ENCODE results near the gene PGA5.

PGA5 gene

DNA sequence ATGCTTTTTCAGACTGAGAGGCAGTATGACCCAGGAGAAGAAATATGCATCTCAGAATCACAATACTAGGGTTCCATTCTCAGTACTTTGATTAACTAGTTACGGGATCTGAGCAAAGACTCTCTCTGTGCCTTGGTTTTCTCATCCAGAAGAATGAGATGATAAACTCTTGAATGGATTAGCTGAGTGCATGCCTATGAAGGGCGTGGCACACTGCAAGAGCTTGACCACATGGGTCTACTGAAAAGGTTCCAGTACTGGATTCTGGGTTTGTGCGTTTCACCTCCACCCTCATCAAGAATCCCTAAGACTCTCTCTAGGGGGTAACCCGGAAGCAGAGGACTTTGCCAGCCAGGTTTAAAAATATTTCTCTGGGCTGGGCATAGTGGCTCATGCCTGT lies 25.6 kb downstream of the PGA5 start:
- no peak overlapping the region for H3K27ac ChIP-seq (ENCODE audit: low read depth in 2 of 2, low read length in 2 of 2)
- H3K36me3 ChIP-seq (ENCODE audit: control insufficient read depth in 2 of 2, insufficient read depth in 2 of 2, low read length in 2 of 2), result no peaks in the 10 kb centered on the region
- H3K4me1 ChIP-seq (ENCODE audit: control insufficient read depth in 2 of 2, insufficient read depth in 2 of 2, low read length in 2 of 2), result no peaks in the 10 kb centered on the region
- no peak overlapping the region for H3K4me3 ChIP-seq (ENCODE audit: low read length in 2 of 2)
- H3K27me3 ChIP-seq (ENCODE audit: control insufficient read depth in 2 of 2, insufficient read depth in 2 of 2, low read length in 2 of 2), result no peaks in the 10 kb centered on the region
- no peaks in the 10 kb centered on the region for H3K9me3 ChIP-seq (ENCODE audit: control insufficient read depth in 2 of 2, low read length in 2 of 2)
- no peak overlapping the region for H3K9ac ChIP-seq (ENCODE audit: low read depth in 1 of 2, low read length in 2 of 2)

DNA sequence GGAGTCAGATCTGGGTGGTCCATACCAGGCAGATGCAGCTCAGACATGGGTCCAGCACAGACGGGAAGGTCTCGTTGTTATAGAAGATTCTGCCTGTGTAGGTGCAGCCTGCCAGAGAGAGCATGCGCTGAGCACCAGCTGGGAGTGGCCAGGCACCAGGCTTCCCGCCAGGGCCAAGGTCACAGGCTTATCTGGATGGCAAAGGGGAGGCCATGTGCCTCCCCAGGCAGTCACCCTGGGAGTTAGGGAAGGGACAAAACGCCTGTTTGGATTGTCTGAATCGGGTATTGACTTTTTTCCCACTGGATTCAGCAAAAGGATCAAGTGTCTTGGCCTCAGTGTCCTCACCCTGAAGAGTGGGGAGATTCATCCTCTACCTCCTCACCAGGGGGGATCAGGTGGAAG lies 26.5 kb downstream of the PGA5 start:
- Histone ChIP-seq H3K27ac (ENCODE audit: low read depth in 2 of 2, low read length in 2 of 2) (no peak overlapping the region), H3K4me3 (ENCODE audit: low read length in 2 of 2) (no peak overlapping the region), H3K36me3 (ENCODE audit: control insufficient read depth in 2 of 2, insufficient read depth in 2 of 2, low read length in 2 of 2) (no peaks in the 10 kb centered on the region), H3K9ac (ENCODE audit: low read depth in 1 of 2, low read length in 2 of 2) (no peak overlapping the region), H3K4me1 (ENCODE audit: control insufficient read depth in 2 of 2, insufficient read depth in 2 of 2, low read length in 2 of 2) (no peaks in the 10 kb centered on the region), H3K27me3 (ENCODE audit: control insufficient read depth in 2 of 2, insufficient read depth in 2 of 2, low read length in 2 of 2) (no peaks in the 10 kb centered on the region), H3K9me3 (ENCODE audit: control insufficient read depth in 2 of 2, low read length in 2 of 2) (no peaks in the 10 kb centered on the region)

DNA sequence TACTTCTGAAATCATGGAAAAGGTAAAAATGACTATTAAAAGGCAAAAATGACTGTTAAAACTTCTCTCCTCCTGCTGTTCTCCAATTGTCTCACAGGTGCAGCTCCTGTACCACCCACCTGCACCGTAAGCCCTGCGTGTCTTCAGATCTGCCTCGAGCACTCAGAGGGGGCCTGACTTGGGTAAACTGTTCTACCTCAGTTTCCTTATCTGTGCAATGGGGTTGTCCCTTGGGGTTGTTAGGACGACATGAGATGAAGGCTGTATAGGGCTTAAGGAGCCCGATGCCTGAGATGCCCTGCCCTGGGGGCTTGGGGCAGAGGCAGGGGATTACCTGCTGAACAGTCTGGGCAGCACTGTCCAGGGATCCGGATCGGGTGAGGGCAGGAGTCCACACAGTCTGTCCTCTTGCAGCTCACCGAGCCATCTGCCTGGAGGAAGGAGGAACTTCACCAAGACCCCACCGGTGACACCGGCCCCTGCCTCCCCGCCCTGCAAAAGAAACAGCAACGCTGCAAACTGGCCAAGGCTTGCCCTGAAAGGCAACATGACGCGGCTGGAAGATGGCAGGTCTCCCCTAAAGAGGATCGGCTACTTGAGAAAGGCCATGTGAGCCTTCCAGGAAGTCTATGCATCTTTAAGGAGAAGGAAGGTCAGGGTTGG lies 27.7 kb downstream of the PGA5 start:
- Histone ChIP-seq H3K27ac (ENCODE audit: low read depth in 2 of 2, low read length in 2 of 2) (no peak overlapping the region), H3K36me3 (ENCODE audit: control insufficient read depth in 2 of 2, insufficient read depth in 2 of 2, low read length in 2 of 2) (no peaks in the 10 kb centered on the region), H3K4me1 (ENCODE audit: control insufficient read depth in 2 of 2, insufficient read depth in 2 of 2, low read length in 2 of 2) (peaks cover 0 to under 1% of the 10 kb centered on the region in 2 donors), H3K9me3 (ENCODE audit: control insufficient read depth in 2 of 2, low read length in 2 of 2) (no peaks in the 10 kb centered on the region), H3K27me3 (ENCODE audit: control insufficient read depth in 2 of 2, insufficient read depth in 2 of 2, low read length in 2 of 2) (no peaks in the 10 kb centered on the region), H3K4me3 (ENCODE audit: low read length in 2 of 2) (no peak overlapping the region), H3K9ac (ENCODE audit: low read depth in 1 of 2, low read length in 2 of 2) (no peak overlapping the region)

DNA sequence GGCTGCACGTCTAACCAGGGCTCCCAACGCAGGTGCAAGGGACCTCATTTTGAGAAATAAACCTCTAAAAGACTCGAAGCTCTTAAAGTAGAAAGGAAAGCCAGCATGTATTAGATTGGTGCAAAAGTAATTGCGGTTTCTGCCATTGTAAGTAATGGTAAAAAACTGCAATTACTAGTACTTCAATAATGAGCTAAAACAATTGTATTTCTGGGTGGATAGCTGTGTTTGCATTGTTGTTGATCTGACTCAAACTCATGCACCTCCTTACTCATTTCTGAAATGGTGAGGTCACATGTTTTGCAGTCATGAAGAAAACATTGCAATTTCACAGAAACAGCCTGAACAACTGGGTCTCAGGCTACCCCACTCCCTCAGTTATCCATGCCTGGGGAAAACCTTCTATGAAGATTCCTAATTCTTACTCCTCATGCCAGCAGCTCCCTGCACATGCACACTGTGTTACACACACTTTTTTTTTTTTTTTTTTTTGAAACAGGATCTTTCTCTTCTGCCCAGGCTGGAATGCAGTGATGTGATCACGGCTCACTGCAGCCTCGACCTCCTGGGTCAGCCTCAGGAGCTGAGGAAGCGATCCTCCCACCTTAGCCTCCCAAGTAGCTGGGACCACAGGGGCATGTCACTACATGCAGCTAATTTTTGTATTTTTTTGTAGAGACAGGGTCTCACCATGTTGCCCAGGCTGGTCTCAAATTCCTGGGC lies 29.5 kb downstream of the PGA5 start:
- Histone ChIP-seq H3K9me3 (ENCODE audit: control insufficient read depth in 2 of 2, low read length in 2 of 2) (no peaks in the 10 kb centered on the region), H3K36me3 (ENCODE audit: control insufficient read depth in 2 of 2, insufficient read depth in 2 of 2, low read length in 2 of 2) (no peaks in the 10 kb centered on the region), H3K9ac (ENCODE audit: low read depth in 1 of 2, low read length in 2 of 2) (no peak overlapping the region), H3K4me3 (ENCODE audit: low read length in 2 of 2) (no peak overlapping the region), H3K4me1 (ENCODE audit: control insufficient read depth in 2 of 2, insufficient read depth in 2 of 2, low read length in 2 of 2) (peaks cover 0 to 2% of the 10 kb centered on the region in 2 donors), H3K27ac (ENCODE audit: low read depth in 2 of 2, low read length in 2 of 2) (no peak overlapping the region), H3K27me3 (ENCODE audit: control insufficient read depth in 2 of 2, insufficient read depth in 2 of 2, low read length in 2 of 2) (no peaks in the 10 kb centered on the region)

DNA sequence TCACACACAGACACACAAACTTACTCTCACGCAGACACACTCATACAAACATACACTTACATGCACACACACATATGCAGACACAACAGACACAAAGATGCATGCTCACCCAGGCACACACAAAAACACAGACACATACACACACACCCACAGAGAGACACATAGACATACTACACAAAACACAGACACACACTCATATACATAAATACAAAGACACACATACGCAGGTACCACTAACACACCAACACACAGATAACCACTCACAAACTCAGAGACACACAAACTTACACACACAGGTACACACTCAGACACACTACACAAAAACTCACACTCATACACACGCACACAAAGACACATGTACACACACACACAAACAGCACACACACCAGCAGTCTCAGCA lies 31.8 kb downstream of the PGA5 start:
- Histone ChIP-seq H3K4me1 (ENCODE audit: control insufficient read depth in 2 of 2, insufficient read depth in 2 of 2, low read length in 2 of 2) (peaks cover 0 to 2% of the 10 kb centered on the region in 2 donors), H3K27ac (ENCODE audit: low read depth in 2 of 2, low read length in 2 of 2) (no peak overlapping the region), H3K36me3 (ENCODE audit: control insufficient read depth in 2 of 2, insufficient read depth in 2 of 2, low read length in 2 of 2) (no peaks in the 10 kb centered on the region), H3K9ac (ENCODE audit: low read depth in 1 of 2, low read length in 2 of 2) (no peak overlapping the region), H3K9me3 (ENCODE audit: control insufficient read depth in 2 of 2, low read length in 2 of 2) (no peaks in the 10 kb centered on the region), H3K27me3 (ENCODE audit: control insufficient read depth in 2 of 2, insufficient read depth in 2 of 2, low read length in 2 of 2) (no peaks in the 10 kb centered on the region), H3K4me3 (ENCODE audit: low read length in 2 of 2) (no peak overlapping the region)

DNA sequence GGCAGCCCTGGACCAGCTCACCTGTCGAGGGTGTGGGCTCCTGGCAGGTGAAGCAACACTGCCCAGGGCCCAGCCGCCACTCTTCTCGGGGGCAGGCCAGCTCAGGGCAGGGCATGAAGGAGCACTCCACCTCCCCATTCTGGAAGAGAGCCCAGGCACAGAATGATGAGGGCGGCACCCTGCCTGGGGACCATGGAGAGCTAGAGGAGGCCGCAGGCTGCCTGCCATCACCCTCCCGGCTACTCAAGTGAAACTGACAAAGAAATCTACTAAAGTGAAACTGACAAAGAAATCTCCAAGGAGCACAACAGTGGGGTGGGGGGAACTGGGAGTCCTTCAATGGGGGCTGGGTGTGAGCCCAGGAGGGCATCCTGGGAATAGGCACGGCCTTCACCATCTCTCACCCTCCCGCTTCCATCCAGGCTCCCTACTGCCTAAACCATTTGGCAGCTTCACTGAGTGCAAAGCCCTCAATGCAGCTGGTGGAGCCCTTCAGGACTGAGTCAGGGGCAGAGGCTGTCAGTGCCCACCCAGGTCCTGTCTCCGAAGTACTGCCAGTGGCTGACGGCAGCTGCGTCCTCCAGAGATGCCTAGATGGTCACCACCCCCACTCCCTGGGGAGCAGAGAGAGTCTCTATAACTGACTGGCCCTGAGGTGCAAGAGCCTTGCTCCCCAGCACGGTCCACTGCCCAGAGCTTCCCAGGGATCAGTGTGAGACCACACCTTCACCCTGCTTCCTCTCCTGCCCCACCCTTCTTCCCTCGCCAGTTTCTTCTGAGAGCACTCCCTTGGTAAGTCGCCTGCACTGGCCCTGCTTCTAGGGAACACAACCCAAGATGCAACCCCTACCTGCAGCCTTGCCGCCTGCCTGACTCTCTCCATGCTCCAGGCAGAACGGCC lies 32.5 kb downstream of the PGA5 start:
- Histone ChIP-seq H3K9me3 (ENCODE audit: control insufficient read depth in 2 of 2, low read length in 2 of 2) (no peaks in the 10 kb centered on the region), H3K9ac (ENCODE audit: low read depth in 1 of 2, low read length in 2 of 2) (no peak overlapping the region), H3K4me1 (ENCODE audit: control insufficient read depth in 2 of 2, insufficient read depth in 2 of 2, low read length in 2 of 2) (peaks cover 0 to 2% of the 10 kb centered on the region in 2 donors), H3K36me3 (ENCODE audit: control insufficient read depth in 2 of 2, insufficient read depth in 2 of 2, low read length in 2 of 2) (no peaks in the 10 kb centered on the region), H3K4me3 (ENCODE audit: low read length in 2 of 2) (no peak overlapping the region), H3K27me3 (ENCODE audit: control insufficient read depth in 2 of 2, insufficient read depth in 2 of 2, low read length in 2 of 2) (no peaks in the 10 kb centered on the region), H3K27ac (ENCODE audit: low read depth in 2 of 2, low read length in 2 of 2) (no peak overlapping the region)

DNA sequence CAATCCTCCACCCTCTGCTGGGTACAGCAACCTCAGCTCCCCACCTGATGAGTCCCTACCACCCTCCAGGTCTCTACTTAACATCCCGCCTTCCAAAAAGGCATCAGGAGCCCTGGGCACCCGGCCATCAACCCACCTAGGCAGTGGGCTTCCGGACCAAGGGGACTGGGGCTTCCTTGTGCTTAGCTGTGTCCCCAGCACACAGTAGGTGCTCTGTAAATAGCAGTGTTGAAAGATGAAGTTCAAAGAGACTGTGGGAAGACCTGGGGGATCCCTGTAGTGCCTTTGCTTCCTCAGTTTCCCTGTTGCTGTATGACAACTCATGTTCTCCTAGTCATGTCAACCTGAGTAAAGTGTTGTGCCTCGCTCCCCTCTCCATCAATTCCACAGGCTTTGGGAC lies 33.1 kb downstream of the PGA5 start:
- Histone ChIP-seq H3K36me3 (ENCODE audit: control insufficient read depth in 2 of 2, insufficient read depth in 2 of 2, low read length in 2 of 2) (no peaks in the 10 kb centered on the region), H3K9ac (ENCODE audit: low read depth in 1 of 2, low read length in 2 of 2) (no peak overlapping the region), H3K9me3 (ENCODE audit: control insufficient read depth in 2 of 2, low read length in 2 of 2) (no peaks in the 10 kb centered on the region), H3K4me3 (ENCODE audit: low read length in 2 of 2) (no peak overlapping the region), H3K4me1 (ENCODE audit: control insufficient read depth in 2 of 2, insufficient read depth in 2 of 2, low read length in 2 of 2) (peaks cover 0 to 2% of the 10 kb centered on the region in 2 donors), H3K27ac (ENCODE audit: low read depth in 2 of 2, low read length in 2 of 2) (no peak overlapping the region), H3K27me3 (ENCODE audit: control insufficient read depth in 2 of 2, insufficient read depth in 2 of 2, low read length in 2 of 2) (no peaks in the 10 kb centered on the region)

DNA sequence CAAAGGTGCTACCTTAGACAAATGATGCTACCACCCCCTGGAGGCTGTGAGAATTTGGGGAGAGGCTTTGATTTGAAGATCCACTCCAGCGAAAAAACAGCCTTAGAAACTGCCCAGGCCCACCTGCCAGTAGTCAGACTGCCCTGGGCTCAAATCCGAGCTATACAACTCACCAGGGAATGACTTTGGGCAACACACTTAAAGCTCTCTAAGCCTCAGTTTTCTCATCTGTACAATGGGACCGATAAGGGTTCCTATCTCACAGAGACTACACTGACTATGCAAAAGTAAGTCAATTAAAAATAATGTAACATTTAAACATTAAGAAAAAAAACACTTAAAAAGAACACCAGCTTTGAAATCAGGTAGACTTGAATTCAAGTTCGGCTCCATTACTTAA lies 34.2 kb downstream of the PGA5 start:
- Histone ChIP-seq H3K4me1 (ENCODE audit: control insufficient read depth in 2 of 2, insufficient read depth in 2 of 2, low read length in 2 of 2) (peaks cover 0 to 2% of the 10 kb centered on the region in 2 donors), H3K4me3 (ENCODE audit: low read length in 2 of 2) (no peak overlapping the region), H3K27me3 (ENCODE audit: control insufficient read depth in 2 of 2, insufficient read depth in 2 of 2, low read length in 2 of 2) (no peaks in the 10 kb centered on the region), H3K9me3 (ENCODE audit: control insufficient read depth in 2 of 2, low read length in 2 of 2) (no peaks in the 10 kb centered on the region), H3K27ac (ENCODE audit: low read depth in 2 of 2, low read length in 2 of 2) (no peak overlapping the region), H3K9ac (ENCODE audit: low read depth in 1 of 2, low read length in 2 of 2) (no peak overlapping the region), H3K36me3 (ENCODE audit: control insufficient read depth in 2 of 2, insufficient read depth in 2 of 2, low read length in 2 of 2) (no peaks in the 10 kb centered on the region)

DNA sequence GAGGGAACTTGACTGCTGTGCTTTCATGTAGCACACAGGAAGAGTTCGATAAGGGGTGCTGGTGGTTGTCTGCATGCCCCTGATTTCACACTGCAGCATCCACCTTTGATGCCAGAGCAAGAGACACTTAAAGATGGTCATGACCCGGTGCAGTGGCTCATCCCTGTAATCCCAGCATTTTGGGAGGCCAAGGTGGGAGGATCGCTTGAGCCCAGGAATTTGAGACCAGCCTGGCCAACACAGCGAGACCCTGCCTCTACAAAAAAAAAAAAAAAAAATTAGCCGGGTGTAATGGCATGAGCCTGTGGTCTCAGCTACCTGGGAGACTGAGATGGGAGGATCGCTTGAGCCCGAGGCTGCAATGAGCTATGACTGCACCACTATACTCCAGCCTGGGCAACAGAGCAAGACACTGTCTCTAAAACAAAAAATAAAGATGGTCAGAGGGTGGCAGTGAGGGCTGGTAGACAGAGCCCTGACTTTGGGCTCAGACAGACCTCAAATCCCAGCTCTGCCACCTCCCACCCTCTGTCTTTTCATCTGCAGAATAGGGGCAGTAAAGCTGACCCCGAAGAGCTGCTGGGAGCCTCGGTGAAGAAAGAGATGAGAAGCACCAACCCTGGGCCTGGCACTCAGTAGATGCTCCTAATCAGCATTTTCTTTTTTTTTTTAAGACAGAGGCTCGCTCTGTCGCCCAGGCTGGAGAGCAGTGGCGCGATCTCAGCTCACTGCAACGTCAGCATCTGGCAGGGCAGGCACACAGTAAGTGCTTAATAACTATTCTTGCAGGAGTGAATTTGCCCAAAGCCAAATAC lies 36.4 kb downstream of the PGA5 start:
- Histone ChIP-seq H3K27me3 (ENCODE audit: control insufficient read depth in 2 of 2, insufficient read depth in 2 of 2, low read length in 2 of 2) (peaks cover 0 to 2% of the 10 kb centered on the region in 2 donors), H3K27ac (ENCODE audit: low read depth in 2 of 2, low read length in 2 of 2) (no peak overlapping the region), H3K4me3 (ENCODE audit: low read length in 2 of 2) (no peak overlapping the region), H3K4me1 (ENCODE audit: control insufficient read depth in 2 of 2, insufficient read depth in 2 of 2, low read length in 2 of 2) (peaks cover 3 to 6% of the 10 kb centered on the region in 2 donors), H3K9ac (ENCODE audit: low read depth in 1 of 2, low read length in 2 of 2) (no peak overlapping the region), H3K36me3 (ENCODE audit: control insufficient read depth in 2 of 2, insufficient read depth in 2 of 2, low read length in 2 of 2) (no peaks in the 10 kb centered on the region), H3K9me3 (ENCODE audit: control insufficient read depth in 2 of 2, low read length in 2 of 2) (no peaks in the 10 kb centered on the region)
